K562 (cell line): ENCODE results near the gene TBC1D5. TPM values are rescaled to one million over a fixed set of nuclear protein-coding genes. Genes with fewer than 3 reads are reported as not detected.

ENCODE experiments used
- CBX5 ChIP-seq: IDR thresholded peaks from 2 replicates; pipeline ENCODE4 v1.6.1; 2014; ENCODE audit warnings: low read depth, borderline replicate concordance
- DDX20 ChIP-seq: fragments of 450-650 bp; IDR thresholded peaks from 2 replicates; pipeline ENCODE4 v1.6.1; 2016; ENCODE audit warnings: missing genetic modification characterization, low read depth, mild to moderate bottlenecking, missing compliant biosample characterization, moderate library complexity
- ELF1 ChIP-seq: fragments of 200-800 bp; sonication (Bioruptor generic); IDR thresholded peaks from 2 replicates; pipeline ENCODE4 v1.6.1; 2016; ENCODE audit warnings: missing genetic modification characterization, missing compliant biosample characterization
- ESRRB ChIP-seq: fragments of 250-450 bp; sonication (Bioruptor Pico); IDR thresholded peaks from 2 replicates; pipeline ENCODE4 v1.5.0; 2020; ENCODE audit warnings: mild to moderate bottlenecking, moderate library complexity, borderline replicate concordance
- GATAD2B ChIP-seq: fragments of 450-650 bp; IDR thresholded peaks from 2 replicates; pipeline ENCODE4 v1.6.1; 2017; ENCODE audit warnings: mild to moderate bottlenecking, borderline replicate concordance
- HDAC1 ChIP-seq, 2 experiments: fragments of 450-650 bp; IDR thresholded peaks; 2 replicates each; pipeline ENCODE4 v1.6.1; 2016 to 2017; ENCODE audit warnings: inconsistent platforms in 1 of 2, mild to moderate bottlenecking in 1 of 2, moderate library complexity in 1 of 2
- KDM1A ChIP-seq, 2 experiments: fragments of 450-650 bp; IDR thresholded peaks; 2 replicates each; pipeline ENCODE4 v1.6.1; 2016; ENCODE audit warnings: mild to moderate bottlenecking in 2 of 2
- KHSRP ChIP-seq: fragments of 450-650 bp; IDR thresholded peaks from 2 replicates; pipeline ENCODE4 v1.6.1; 2017
- LEF1 ChIP-seq: fragments of 450-650 bp; IDR thresholded peaks from 2 replicates; pipeline ENCODE4 v1.6.1; 2016; ENCODE audit warnings: mild to moderate bottlenecking
- MAFF ChIP-seq: IDR thresholded peaks from 2 replicates; pipeline ENCODE4 v1.6.1; 2012; ENCODE audit warnings: low read length, improper control_type of control experiment
- MAFK ChIP-seq: IDR thresholded peaks from 2 replicates; pipeline ENCODE4 v1.6.1; 2011; ENCODE audit warnings: low read length, improper control_type of control experiment
- MIER1 ChIP-seq: fragments of 450-650 bp; IDR thresholded peaks from 2 replicates; pipeline ENCODE4 v1.6.1; 2016; ENCODE audit warnings: antibody characterized with exemption, mild to moderate bottlenecking, low read depth
- RBM22 ChIP-seq: fragments of 200-400 bp; formaldehyde crosslinking; IDR thresholded peaks from 2 replicates; pipeline ENCODE4 v1.6.1; 2018; ENCODE audit warnings: low read length, low read depth; ENCODE audit not compliant: poor library complexity, severe bottlenecking
- RNF2 ChIP-seq: sonication (generic); IDR thresholded peaks from 2 replicates; pipeline ENCODE4 v1.6.1; 2016
- SIX5 ChIP-seq, 2 experiments: IDR thresholded peaks; 2 replicates each; pipeline ENCODE4 v1.6.1; 2011; ENCODE audit warnings: low read length in 2 of 2, borderline replicate concordance in 1 of 2, low read depth in 1 of 2, mild to moderate bottlenecking in 1 of 2, moderate library complexity in 1 of 2; ENCODE audit not compliant: insufficient read depth in 1 of 2
- SMARCA4 ChIP-seq: fragments of 450-650 bp; IDR thresholded peaks from 2 replicates; pipeline ENCODE4 v1.6.1; 2016
- TCF3 ChIP-seq: sonication (generic); formaldehyde crosslinking; IDR thresholded peaks from 2 replicates; pipeline ENCODE4 v1.4.0; 2020; ENCODE audit warnings: mild to moderate bottlenecking, missing genetic modification reagents
- ZEB2 ChIP-seq: fragments of 450-650 bp; IDR thresholded peaks from 2 replicates; pipeline ENCODE4 v1.6.1; 2016
- ZNF232 ChIP-seq: sonication (generic); formaldehyde crosslinking; IDR thresholded peaks from 2 replicates; pipeline ENCODE4 v1.8.0; 2022; ENCODE audit warnings: mild to moderate bottlenecking, missing genetic modification reagents
- polyA plus RNA-seq, 8 experiments: library from polyadenylated mRNA; depleted of rRNA in 4 of 8; stranded (reverse) in 5 of 8; unstranded in 3 of 8; fragments of >200 nt; fragmentation: Nextera tagmentation in 2 of 8; fragmentation: Illumina TruSeq in 1 of 8; extraction: Ambion mirVana in 2 of 8; extraction: Trizol in 1 of 8; gene quantifications; 2 replicates each; pipeline versions ENCODE4 v1.2.1 to v1.2.3, GENCODE V29; 2011 to 2014; ENCODE audit warnings: inconsistent platforms in 1 of 8, missing spikeins in 1 of 8
- total RNA-seq, 7 experiments: library from RNA; depleted of rRNA in 6 of 7; stranded (reverse); fragments of >200 nt in 6 of 7; fragmentation: Illumina TruSeq in 2 of 7; extraction: Trizol in 2 of 7; gene quantifications; 2 replicates each; pipeline versions ENCODE4 v1.2.1 to v1.2.3, GENCODE V29; 2011 to 2021; ENCODE audit warnings: low replicate concordance in 1 of 7
- TF ChIP-seq, protein P1 (sequence below): sonication (generic); IDR thresholded peaks from 2 replicates; pipeline ENCODE4 v1.6.1; 2016
- TF ChIP-seq, protein P2 (sequence below): fragments of 450-650 bp; conservative IDR thresholded peaks from 2 replicates; pipeline ENCODE4 v1.6.1; 2016; ENCODE audit warnings: missing genetic modification characterization, low read depth, mild to moderate bottlenecking, control low read depth, missing compliant biosample characterization
- TF ChIP-seq, protein P3 (sequence below), 2 experiments: fragments of 200-800 bp in 1 of 2; sonication (Bioruptor generic) in 1 of 2; sonication (generic) in 1 of 2; formaldehyde crosslinking in 1 of 2; IDR thresholded peaks in 1 of 2; conservative IDR thresholded peaks in 1 of 2; 2 replicates each; pipeline versions ENCODE4 v1.5.0 to v1.6.1; 2016 to 2020; ENCODE audit warnings: missing compliant biosample characterization in 1 of 2, missing genetic modification characterization in 1 of 2, missing genetic modification reagents in 1 of 2

The TBC1D5 gene
- total and polyA plus RNA-seq, 9 of the 15 experiments (the other 6 are each of a cell fraction or from before 2014, with no cell fraction given): 2.9 to 38.1 (median 25.6) TPM

DNA sequence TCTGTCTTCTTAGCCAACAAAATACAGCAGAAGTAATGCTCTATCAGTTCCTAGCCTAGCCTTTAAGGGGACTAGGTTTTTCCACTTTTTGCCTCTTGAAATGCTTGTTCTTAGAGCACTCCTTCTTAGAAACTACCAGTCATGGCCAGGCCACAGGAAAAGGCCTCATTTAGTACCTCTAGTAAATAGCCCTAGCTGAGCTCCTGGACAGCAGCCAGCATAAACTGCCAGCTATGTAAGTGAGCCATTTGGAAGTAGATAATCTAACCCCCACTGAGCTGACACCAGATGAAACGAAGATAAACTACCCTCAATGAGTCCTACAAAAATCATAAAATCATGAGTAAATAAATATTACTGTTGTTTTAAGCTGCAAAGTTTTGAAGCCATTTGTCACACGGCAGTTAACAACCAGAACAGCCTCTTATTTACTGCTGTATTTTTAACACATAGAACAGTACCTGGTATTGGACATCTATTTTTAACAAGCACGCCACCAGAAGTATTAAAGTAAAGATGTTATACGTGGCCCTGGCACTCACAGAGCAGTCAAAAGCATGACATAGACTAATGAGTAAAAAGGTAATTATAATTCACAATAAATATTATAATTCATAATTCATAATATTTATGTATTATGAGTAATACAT, 12.0 kb downstream of the TBC1D5 start (continued):
- TF ChIP-seq TCF3 (CRISPR knock-in tag) (peak; percentile 72), DDX20 (tag) (no peak), GATAD2B (peak; percentile 91), KDM1A (IDR thresholded peaks at IDR 0.05) (peak; percentile 81 to 87), CBX5 (no peak; the same call in 1 of the 2 replicates), MAFK (peak; percentile 54; the same call in 1 of the 2 replicates), KHSRP (no peak), HDAC1 (IDR thresholded peaks at IDR 0.05) (peak in 1 of 2 experiments; percentile 78; a peak in 2 of 4 replicates), ELF1 (tag) (no peak), RBM22 (no peak), SMARCA4 (peak; percentile 93), SIX5 (IDR thresholded peaks at IDR 0.05; ENCODE audit: borderline replicate concordance in 1 of 2, insufficient read depth in 1 of 2, low read depth in 1 of 2, low read length in 2 of 2) (0 out of 4 replicates have a peak, but pooled peaks of 1 of the 2 experiments have one; percentile 8), ZEB2 (0 out of 2 replicates have a peak, but pooled peaks have one; percentile 59), LEF1 (peak; percentile 90), RNF2 (peak; percentile 93), ESRRB (CRISPR knock-in tag) (no peak), MAFF (peak; percentile 52; the same call in 1 of the 2 replicates), ZNF232 (CRISPR knock-in tag) (no peak), MIER1 (0 out of 2 replicates have a peak, but pooled peaks have one; percentile 16)
- TF ChIP-seq, protein P1, sequence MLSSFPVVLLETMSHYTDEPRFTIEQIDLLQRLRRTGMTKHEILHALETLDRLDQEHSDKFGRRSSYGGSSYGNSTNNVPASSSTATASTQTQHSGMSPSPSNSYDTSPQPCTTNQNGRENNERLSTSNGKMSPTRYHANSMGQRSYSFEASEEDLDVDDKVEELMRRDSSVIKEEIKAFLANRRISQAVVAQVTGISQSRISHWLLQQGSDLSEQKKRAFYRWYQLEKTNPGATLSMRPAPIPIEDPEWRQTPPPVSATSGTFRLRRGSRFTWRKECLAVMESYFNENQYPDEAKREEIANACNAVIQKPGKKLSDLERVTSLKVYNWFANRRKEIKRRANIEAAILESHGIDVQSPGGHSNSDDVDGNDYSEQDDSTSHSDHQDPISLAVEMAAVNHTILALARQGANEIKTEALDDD: peak; percentile 98
- TF ChIP-seq, protein P2, sequence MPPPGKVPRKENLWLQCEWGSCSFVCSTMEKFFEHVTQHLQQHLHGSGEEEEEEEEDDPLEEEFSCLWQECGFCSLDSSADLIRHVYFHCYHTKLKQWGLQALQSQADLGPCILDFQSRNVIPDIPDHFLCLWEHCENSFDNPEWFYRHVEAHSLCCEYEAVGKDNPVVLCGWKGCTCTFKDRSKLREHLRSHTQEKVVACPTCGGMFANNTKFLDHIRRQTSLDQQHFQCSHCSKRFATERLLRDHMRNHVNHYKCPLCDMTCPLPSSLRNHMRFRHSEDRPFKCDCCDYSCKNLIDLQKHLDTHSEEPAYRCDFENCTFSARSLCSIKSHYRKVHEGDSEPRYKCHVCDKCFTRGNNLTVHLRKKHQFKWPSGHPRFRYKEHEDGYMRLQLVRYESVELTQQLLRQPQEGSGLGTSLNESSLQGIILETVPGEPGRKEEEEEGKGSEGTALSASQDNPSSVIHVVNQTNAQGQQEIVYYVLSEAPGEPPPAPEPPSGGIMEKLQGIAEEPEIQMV (tag): no peak
- TF ChIP-seq, protein P3, sequence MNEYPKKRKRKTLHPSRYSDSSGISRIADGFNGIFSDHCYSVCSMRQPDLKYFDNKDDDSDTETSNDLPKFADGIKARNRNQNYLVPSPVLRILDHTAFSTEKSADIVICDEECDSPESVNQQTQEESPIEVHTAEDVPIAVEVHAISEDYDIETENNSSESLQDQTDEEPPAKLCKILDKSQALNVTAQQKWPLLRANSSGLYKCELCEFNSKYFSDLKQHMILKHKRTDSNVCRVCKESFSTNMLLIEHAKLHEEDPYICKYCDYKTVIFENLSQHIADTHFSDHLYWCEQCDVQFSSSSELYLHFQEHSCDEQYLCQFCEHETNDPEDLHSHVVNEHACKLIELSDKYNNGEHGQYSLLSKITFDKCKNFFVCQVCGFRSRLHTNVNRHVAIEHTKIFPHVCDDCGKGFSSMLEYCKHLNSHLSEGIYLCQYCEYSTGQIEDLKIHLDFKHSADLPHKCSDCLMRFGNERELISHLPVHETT (CRISPR knock-in tag; conservative IDR thresholded peaks at IDR 0.05 in 1 of 2, IDR thresholded peaks at IDR 0.05 in 1 of 2): peak in 1 of 2 experiments; percentile 76; a peak in 2 of 4 replicates
